ENCODE data around the gene SLC22A23.

GRCh38 chr6:3398755-3399696, 57.8 kb downstream of the SLC22A23 start:
- TF ChIP-seq, protein P1, sequence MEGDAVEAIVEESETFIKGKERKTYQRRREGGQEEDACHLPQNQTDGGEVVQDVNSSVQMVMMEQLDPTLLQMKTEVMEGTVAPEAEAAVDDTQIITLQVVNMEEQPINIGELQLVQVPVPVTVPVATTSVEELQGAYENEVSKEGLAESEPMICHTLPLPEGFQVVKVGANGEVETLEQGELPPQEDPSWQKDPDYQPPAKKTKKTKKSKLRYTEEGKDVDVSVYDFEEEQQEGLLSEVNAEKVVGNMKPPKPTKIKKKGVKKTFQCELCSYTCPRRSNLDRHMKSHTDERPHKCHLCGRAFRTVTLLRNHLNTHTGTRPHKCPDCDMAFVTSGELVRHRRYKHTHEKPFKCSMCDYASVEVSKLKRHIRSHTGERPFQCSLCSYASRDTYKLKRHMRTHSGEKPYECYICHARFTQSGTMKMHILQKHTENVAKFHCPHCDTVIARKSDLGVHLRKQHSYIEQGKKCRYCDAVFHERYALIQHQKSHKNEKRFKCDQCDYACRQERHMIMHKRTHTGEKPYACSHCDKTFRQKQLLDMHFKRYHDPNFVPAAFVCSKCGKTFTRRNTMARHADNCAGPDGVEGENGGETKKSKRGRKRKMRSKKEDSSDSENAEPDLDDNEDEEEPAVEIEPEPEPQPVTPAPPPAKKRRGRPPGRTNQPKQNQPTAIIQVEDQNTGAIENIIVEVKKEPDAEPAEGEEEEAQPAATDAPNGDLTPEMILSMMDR (conservative IDR thresholded peaks at IDR 0.05; ENCODE audit: low read depth in 2 of 2): no peak
- TF ChIP-seq CREB1 (CRISPR knock-in tag; IDR thresholded peaks at IDR 0.05; ENCODE audit: low read depth) (no peak), EZH2phosphoT487 (IDR thresholded peaks at IDR 0.05; ENCODE audit: unreplicated experiment) (no peak), JUNB (IDR thresholded peaks at IDR 0.05; ENCODE audit: unreplicated experiment) (no peak), POLR2AphosphoS5 (IDR thresholded peaks at IDR 0.05; ENCODE audit: low read depth) (no peak), EZH2 (IDR thresholded peaks at IDR 0.05; ENCODE audit: low read depth, unreplicated experiment) (no peak)
- TF ChIP-seq, protein P2, sequence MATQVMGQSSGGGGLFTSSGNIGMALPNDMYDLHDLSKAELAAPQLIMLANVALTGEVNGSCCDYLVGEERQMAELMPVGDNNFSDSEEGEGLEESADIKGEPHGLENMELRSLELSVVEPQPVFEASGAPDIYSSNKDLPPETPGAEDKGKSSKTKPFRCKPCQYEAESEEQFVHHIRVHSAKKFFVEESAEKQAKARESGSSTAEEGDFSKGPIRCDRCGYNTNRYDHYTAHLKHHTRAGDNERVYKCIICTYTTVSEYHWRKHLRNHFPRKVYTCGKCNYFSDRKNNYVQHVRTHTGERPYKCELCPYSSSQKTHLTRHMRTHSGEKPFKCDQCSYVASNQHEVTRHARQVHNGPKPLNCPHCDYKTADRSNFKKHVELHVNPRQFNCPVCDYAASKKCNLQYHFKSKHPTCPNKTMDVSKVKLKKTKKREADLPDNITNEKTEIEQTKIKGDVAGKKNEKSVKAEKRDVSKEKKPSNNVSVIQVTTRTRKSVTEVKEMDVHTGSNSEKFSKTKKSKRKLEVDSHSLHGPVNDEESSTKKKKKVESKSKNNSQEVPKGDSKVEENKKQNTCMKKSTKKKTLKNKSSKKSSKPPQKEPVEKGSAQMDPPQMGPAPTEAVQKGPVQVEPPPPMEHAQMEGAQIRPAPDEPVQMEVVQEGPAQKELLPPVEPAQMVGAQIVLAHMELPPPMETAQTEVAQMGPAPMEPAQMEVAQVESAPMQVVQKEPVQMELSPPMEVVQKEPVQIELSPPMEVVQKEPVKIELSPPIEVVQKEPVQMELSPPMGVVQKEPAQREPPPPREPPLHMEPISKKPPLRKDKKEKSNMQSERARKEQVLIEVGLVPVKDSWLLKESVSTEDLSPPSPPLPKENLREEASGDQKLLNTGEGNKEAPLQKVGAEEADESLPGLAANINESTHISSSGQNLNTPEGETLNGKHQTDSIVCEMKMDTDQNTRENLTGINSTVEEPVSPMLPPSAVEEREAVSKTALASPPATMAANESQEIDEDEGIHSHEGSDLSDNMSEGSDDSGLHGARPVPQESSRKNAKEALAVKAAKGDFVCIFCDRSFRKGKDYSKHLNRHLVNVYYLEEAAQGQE (IDR thresholded peaks at IDR 0.05; ENCODE audit: unreplicated experiment): no peak
